Fibroblast of skin of back (primary cell): Measurements from ENCODE around the gene SEMA4G.

ENCODE experiments used
- DNase-seq: peaks from one replicate; pipeline ENCODE4 v3.0.0-alpha.2; 2013

SEMA4G gene

DNA sequence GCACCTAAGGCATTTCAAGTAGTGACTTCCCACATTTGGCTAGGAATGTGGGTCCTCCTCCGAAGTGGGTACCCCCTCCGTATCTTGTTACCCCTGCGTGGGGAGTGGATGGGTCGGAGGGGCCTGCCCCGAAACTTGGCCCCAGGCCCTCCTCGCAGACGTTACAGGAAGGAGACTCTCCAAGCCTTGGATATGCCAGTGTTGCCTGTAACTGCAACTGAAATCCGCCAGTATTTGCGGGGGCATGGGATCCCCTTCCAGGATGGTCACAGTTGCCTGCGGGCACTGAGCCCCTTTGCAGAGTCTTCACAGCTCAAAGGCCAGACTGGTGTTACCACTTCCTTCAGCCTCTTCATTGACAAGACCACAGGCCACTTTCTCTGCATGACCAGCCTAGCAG lies 18.9 kb downstream of the SEMA4G start:
- DNase-seq = no peak

DNA sequence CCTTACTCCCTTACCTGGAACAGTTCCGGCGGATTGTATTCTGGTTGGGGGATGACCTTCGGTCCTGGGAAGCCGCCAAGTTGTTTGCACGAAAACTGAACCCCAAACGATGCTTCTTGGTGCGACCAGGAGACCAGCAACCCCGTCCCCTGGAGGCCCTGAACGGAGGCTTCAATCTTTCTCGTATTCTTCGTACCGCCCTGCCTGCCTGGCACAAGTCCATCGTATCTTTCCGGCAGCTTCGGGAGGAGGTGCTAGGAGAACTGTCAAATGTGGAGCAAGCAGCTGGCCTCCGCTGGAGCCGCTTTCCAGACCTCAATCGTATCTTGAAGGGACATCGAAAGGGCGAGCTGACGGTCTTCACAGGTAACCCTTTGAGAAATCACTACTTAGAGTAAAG lies 19.8 kb downstream of the SEMA4G start:
- no peak for DNase-seq

DNA sequence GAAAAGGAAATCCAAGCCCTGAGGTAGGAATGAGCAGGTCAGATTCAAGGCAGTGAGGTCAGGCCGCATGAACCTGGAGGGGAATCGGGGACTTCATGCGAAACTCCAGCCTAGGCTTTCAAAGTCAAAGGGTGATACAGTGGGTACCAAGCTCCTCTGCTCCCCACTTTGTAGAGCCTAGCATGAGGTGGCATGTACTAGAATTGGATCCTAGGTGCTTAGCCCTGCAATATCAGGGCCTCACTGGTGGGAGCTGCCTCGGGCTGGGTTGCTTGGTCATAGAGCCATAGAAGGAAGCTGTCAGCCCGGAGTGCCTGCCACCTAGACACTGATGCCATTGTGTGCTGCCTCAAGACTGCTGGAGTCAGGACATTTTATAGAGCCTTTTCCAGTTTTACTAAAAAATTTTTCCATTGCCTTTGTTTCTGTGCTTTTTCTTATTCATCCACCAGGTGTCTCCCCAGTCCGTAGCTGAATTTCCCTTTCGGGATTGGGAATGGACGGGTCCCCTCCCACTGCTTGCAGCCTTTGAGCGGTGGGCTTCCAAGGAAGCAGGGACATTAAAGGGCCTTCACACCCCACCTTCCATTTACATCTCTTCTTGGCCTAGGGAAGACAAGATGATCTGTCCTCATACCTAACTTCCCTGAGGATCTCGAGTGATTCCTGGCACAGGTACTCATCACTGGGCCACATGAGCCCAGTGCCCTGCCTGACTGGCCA lies 24.8 kb downstream of the SEMA4G start:
- peak; percentile 55 for DNase-seq

DNA sequence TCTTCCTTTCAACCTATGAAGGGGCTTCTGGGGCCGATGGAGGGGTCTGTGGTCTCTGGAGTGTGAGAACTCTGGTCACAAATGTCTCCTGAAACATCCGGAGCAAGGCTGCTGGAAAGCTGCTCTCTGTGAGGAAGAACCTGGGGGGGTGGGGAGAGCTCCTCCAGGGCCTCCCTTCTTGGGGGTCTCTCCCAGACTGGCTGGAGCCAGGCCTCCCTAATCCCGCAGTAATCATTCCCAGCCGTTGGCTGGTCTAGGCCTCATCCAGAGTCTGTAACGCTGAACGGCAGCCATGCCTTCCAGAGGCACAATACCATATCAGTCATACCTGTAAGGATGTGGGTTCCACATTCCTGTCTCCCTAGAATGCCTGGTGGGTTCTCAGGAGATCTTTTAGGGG lies 25.9 kb downstream of the SEMA4G start:
- no peak for DNase-seq

DNA sequence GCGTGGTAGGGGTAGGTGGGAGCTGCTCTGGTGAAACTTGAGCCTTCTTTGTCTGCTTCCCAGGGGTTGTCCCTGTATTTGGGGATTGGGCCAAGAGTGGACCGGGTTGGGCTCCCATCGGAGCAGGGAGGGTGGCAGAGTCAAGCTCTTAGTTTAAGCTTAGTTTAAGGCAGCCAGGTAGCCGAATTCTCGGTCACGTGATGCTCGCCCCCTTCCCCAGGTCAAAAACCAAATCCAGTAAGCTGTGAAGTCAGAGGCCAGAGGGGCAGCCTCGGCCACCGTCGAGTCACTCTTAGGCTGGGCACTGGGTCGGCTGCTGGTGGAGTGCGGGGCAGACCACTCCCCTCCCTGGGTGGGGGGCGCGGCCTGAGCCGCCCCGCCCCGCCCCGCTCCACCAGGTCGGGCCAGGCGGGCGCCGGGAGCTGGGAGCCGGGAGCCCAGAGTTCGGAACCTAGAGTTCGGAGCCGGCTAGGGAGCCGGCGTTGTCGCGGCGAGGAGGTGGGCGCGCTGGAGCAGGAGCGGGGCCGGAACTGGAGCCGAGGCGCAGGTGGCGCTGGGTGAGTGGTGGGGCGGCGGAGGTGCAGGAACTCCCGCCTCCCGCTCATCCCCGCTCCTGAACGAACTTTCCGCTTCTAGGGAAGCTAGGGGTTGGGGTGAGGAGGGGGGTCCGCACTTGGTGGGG lies 27.5 kb downstream of the SEMA4G start:
- no peak for DNase-seq

DNA sequence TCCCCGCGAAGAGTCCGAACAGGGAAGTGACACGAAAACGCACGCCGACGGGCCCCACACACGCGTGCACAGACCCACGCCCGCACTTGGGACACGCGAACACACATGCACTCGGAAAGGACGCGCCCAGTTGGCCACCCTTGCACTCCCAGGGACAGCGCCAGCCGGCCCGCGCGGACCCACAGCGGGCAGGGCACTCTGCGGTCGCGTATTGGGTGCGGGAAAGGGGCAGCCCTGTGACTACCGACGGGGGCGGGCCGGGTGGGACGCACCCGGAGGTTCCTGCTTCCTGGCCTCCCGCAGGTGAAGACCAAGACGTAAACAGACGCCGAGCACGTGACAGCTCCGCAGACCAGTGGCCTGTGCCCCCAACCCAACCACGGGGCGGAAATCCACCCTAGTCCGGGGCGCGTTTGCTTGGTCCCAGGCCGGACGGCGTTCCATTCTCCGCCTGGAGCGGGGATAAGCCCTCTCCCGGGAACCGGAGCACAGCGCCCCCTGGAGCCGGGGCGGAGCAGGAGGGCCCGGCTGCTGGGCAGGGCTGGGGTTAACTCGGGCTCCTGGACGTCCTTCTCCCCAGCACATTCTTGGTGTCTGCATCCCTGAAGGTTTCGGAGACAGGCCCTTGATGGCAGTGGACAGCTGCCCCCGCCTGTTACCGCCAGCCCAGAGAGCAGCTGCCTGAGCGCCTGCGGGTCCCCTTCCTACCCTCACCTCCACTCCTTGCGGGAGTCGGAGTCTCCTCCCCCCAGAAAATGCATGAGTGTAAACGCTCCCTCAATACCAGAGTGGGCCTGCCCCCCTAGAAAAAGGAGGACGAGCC lies 28.3 kb downstream of the SEMA4G start:
- peak; percentile 80 for DNase-seq

DNA sequence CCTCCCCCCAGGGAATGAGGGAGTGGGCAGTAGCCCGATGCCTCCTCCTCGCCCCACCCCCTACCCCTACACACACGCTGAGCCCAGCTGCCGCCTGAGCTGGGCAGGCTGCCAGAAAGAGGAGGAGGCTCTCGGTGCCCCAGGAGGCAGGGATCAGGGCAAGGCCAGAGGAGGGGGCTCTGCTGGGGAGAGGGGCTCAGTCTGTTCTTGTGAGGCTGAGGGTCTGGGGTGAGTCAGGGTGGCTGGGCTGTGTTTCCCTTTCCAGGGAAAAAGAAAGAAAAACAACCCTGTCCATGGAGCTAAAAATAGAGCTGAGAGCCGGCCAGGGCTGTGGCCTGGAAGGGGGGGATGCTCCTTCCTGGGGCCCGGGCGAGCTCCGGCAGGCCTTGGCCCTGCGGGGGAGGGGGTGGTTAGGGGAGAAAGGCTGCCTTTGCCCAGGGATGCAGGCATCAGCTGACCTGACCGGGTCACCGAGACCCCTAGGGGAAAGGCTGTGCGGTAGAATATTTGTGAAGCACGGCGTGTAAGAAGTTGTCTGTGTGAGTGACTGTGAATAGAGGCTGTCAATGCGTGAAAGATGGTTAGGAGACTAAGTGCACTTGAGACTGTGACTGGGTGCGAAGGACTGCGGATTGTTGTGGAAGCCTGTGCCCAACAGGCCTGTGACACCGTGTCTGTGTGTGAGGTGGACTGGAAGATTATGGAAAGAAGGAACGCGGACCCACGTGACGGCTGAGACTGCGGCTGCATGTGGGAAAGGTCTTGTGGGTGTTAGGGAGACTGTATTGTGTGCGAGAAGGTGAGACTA lies 29.1 kb downstream of the SEMA4G start:
- peak; percentile 93 for DNase-seq

DNA sequence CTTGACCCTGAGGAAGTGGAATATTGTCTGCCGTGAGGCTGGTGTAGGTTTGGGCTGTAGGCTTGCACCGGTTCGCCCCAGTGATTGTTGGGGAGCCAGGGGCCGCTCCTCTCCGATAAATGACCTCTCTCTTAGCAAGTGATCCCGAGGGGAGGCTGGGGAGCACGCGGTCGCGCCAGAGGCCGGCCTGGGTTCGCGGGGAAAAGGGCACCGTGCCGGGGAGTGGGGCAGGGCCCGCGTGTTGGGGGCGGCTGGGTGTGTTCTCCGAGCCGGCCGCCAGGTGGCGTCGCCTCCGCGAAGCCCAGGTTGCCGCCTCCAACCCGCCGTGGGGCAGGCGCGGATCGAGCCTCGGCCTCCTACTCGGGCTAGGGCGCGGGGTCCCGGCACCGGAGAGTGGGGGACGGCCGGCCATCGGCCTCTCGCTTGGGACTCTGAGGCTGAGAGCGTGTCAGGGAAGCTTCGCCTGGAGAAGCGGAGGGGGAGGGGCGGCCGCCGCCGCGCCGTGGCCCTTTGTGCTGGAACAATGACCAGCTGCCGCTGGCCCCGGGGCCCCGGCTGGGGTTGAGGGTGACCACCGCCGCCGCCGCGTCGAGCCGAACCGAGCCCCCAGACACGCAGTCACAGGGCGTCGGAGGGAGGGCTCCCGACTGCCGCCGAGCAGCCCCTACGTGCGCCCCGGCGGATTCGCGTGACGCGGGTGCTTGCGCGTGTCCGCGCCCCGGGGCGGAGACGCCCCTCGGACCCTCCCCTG lies 29.9 kb downstream of the SEMA4G start:
- DNase-seq = peak; percentile 76

DNA sequence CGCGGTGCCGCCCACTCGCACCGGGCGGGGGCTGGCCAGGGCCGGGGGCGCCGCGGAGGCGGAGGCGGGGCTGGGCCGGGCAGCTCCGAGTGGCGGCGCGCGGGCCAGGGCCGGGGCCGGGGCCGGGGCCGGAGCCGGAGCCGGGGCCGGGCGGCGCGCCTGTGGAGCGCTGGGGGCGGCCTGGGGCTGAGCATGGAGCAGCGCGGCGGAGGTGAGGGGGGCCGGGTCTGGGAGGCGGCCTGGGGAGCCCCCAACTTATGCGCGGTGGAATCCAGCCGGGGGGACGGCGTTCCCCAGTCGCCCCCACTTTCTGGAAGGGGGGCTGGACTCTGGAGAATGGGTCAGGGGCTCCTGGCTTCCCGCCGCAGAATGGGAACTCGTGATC lies 30.4 kb downstream of the SEMA4G start, which contains the start of gene LZTS2:
TSS of gene LZTS2 (plus strand) at position 67 of the 385 bp plus-strand sequence. CDS start 2,731 bp downstream, outside the sequence.
- DNase-seq = no peak

DNA sequence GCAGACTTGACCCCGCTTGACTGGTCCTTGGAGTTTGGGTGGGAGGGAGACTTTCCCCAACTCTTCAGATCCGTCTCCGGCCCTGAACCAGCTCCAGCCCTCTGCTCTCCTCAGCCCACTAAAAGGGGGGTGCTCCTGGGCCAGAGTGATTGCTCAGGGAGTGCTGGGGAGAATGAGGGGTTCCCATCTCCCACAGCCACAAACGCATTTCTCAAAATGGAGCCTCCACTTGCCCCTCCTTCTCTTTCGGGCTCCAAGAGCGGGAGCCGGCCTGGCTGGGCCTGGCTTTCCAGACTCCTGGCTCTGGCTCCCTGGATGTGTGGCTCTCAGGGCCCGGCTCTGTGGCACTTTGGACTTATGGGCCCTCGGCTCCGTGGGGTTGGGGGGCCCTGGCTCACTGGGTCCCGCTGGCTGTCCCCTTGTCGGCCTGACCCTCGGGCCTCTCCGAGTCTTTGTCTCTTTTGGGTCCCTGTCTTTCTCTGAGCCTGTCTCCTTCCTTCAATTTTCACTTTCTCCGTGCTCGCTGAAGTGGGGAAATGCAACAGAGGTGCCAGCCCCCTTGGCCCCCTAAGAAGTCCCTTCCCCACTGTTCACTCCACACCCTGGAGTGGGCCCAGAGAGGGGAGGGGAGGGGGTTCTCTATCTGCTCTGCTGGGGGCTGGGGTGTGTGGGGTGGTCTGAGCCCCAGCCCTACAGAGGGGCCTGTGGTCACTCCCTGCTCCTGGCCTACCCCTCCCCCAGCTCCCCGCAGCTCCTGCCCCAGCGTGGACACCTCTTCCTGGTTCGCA lies 31.0 kb downstream of the SEMA4G start:
- peak; percentile 29 for DNase-seq

DNA sequence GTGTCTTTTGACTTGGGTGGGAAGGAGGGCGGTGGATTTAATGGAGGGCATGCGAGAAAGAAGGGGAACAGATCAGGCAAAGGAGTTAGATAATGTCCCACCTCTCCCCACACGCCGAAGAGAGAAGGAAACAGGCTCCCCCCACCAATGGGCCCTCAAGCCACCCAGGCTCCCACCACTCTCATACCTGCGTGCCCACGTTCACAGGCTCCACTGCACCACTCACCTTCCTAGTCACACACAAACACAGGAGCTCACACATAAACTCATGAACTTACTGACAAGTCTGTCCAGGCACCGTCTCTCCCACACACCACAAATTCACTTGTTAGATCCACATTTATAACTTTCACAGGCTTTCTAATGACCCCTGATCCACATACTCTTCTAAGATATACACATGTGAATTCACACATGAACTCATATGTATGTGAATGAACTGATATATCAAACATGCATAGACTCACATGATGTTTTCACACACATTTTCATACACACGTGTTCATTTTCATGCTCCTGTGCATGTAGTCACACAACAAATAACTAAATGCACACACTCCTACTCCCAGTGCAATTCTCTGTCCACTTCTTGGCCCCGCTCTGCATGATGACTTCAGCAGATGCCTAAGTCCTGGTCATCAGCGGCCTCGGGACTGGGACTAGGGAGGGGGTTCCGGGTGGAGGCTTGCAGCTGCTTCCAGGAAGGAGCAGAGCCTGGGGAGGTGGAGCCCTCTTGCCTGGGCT lies 31.8 kb downstream of the SEMA4G start:
- peak; percentile 88 for DNase-seq

DNA sequence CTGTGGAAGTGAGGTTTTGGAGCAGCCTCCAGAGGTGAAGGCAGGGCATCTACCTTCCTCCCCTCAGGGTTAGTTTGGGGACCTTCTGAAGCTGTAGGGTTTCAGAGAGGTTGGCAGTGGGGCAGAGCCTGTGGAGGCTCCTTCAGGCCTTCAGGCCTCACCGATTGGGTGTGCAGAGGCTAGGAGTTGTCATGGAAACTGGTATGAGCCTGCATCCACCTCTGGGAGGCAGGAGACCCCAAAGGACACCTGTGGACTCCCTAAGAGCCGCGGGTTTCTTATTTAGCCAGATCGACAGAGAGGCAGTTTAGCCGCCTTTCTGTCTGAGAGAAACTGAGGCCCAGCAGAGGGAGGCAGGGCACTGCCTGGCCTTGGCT lies 32.3 kb downstream of the SEMA4G start:
- DNase-seq = no peak

DNA sequence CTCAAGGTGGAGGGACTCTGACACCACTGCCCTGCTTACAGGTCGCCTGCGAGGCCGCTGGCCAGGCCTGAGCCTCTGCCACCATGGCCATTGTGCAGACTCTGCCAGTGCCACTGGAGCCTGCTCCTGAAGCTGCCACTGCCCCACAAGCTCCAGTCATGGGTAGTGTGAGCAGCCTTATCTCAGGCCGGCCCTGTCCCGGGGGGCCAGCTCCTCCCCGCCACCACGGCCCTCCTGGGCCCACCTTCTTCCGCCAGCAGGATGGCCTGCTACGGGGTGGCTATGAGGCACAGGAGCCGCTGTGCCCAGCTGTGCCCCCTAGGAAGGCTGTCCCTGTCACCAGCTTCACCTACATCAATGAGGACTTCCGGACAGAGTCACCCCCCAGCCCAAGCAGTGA lies 33.2 kb downstream of the SEMA4G start:
- no peak for DNase-seq

DNA sequence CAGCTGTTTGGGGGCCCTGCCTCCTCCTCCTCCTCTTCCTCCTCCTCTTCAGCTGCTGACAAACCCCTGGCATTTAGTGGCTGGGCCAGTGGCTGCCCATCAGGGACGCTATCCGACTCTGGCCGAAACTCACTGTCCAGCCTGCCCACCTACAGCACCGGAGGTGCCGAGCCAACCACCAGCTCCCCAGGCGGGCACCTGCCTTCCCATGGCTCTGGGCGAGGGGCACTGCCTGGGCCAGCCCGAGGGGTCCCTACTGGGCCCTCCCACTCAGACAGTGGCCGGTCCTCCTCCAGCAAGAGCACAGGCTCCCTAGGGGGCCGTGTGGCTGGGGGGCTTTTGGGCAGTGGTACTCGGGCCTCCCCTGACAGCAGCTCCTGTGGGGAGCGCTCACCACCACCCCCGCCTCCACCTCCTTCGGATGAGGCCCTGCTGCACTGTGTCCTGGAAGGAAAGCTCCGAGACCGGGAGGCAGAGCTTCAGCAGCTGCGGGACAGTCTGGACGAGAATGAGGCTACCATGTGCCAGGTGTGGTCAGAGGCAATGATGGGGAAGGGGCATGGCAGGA lies 34.4 kb downstream of the SEMA4G start:
- DNase-seq = no peak

DNA sequence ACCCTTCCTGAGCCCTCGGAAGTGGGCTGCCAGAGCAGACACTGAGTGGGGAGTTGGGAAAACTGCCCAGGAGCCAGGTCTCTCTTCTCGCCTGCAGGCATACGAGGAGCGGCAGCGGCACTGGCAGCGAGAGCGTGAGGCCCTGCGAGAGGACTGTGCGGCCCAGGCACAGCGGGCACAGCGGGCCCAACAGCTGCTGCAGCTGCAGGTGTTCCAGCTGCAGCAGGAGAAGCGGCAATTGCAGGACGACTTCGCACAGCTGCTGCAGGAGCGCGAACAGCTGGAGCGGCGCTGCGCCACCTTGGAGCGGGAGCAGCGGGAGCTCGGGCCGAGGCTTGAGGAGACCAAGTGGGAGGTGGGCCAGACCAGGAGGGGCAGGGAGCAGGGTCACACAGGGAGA lies 36.1 kb downstream of the SEMA4G start:
- DNase-seq = no peak

DNA sequence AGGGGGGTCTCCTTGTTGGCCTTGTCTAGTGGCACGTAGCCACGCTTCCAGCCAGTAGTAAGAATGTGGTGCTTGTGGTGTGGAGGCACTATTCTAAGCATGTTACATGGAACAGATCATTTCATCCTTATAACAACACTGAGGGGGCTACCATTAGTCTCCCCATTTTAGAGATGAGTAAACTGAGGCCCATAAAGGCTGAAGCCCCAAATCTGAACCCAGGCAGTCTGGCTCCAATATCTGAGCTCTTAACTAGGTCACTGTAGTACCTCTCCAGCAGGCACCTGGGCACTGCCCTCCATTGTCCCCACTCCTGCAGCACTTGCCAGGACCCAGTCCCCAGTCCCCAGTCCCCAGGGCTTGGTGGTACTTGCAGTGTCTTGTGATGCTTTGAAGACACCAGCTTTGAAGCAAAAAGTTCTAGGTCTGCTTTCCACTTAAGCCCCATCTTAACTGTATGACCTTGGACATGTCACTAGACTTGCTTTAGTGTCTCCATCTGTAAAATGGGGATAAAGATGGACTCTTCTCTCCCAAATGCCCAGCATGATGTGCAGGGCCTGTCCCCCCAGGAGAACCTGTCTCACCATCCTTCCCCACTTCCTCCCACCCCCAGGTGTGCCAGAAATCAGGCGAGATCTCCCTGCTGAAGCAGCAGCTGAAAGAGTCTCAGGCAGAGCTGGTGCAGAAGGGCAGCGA lies 36.7 kb downstream of the SEMA4G start:
- no peak for DNase-seq

DNA sequence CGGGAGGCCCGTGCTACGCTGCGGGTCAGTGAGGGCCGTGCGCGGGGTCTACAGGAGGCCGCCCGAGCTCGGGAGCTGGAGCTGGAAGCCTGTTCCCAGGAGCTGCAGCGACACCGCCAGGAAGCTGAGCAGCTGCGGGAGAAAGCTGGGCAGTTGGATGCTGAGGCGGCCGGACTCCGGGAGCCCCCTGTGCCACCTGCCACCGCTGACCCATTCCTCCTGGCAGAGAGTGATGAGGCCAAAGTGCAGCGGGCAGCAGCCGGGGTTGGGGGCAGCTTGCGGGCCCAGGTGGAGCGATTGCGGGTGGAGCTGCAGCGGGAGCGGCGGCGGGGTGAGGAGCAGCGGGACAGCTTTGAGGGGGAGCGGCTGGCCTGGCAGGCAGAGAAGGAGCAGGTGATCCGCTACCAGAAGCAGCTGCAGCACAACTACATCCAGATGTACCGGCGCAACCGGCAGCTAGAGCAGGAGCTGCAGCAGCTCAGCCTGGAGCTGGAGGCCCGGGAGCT lies 37.3 kb downstream of the SEMA4G start:
- no peak for DNase-seq

DNA sequence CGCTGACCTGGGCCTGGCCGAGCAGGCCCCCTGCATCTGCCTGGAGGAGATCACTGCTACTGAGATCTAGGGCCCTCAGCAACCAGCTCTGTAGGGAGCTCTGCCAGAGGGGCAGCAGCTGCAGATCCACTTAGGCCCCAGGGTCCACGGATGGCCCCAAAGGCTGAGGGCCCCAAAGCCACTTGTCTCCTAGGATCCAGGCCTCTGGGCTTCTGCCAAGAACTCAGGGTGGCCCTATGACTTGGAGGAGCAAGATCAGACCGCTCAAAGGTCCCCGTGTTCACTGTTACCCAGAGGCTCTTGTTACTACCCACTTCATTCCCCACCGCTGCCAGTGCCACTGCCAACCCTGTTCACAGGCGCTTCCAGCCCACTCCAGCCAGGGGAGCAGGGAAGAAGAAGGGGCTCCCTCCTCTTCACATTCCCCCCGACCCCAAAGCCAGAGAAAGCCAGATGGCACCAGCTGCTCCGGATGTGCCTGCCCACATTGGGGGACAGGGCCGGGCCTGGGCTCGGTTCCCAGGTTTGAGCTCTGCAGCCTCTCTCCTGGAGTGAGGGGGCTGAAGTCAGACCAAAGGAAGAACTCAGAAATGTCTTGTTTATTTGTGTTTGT lies 37.9 kb downstream of the SEMA4G start:
- no peak for DNase-seq
